GM18520 (cell line): Measurements from ENCODE around the gene BTBD9.

Source experiments
- ATAC-seq: cut with Tn5 transposase; IDR thresholded peaks from one replicate; pipeline ENCODE4 v1.9.1; 2021; ENCODE audit not compliant: unreplicated experiment

Gene BTBD9

DNA sequence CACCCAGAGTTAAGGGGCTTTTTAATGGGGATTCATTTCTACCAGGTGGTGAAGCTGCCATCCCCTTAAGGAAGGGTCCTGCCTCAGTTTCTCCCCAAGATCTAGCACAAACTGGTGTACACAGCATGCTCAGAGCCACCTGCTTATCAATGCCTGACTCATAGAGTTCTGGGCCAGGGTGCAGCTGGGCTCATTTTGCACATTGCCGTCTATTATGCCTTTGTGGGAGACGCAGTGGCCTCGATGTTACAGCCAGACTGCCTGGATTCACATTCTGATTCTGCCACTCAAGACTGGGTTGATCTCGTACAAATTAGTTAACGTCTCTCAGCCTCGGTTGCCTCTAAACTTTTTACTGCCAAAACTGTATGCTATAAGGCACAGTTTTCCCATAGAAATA, 454.5 kb downstream of the BTBD9 start:
- no peak for ATAC-seq

GRCh38 chr6:38184585-38185080, 455.1 kb downstream of the BTBD9 start:
- ATAC-seq: no peak

GRCh38 chr6:38183856-38184584, 455.7 kb downstream of the BTBD9 start:
- no peak for ATAC-seq

DNA sequence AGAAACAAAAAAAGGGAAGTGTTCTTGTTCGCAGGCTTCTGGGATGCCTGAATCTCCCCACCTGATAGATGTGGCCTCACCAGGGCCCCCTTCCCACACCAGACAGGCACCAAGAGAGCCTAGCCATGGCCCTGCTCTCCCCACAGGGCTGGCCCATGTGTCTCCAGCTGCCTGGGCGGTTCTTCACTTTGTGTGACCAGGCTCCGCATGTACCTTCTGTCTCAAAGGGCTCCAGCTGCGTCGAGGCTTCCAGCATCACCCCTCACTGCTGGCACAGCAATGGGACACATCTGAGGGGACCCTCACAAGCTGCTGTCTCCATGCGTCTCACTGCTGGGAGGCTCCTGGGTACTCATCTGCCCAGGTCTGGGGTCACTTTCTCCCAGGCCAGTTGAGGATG, 457.3 kb downstream of the BTBD9 start:
- no peak for ATAC-seq

DNA sequence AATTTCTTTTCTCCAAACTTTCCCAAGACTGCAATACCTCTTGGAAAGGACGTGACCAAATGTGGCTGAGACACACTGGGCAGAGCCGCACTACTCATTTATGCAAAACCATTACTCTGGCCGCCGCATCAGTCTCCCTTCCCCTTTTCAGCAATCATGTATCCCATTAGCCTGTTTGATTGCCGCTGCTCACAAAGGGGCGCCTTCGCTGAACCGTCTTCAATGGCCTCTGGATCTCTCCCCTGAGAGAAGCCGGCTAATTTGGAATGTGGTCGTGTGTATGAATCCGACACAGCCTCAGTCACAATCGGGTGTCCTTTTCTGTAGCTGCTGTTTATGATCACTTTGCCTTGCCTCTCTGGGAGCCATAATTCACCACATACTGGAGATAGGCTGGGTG, 459.1 kb downstream of the BTBD9 start:
- no peak for ATAC-seq

GRCh38 chr6:38179794-38180430, 459.8 kb downstream of the BTBD9 start:
- no peak for ATAC-seq

DNA sequence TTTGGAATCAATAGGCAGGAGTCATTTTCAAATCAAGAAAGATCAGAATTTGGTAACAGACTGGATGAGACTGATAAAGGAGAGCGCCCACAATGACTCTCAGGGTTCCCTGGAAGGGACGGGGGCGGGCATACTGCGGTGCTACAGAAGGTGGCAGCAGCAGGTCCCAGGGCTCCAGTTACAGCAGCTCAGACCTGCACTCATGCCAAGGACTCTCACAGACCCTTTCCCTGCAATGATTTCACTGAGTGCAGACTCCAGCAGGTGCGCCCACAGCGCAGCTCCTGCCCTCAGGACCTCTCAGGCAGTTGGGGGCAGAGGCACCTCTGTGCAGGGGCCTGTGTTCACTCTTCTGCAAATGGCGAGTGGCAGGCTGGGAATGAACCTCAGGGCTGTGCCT, 460.4 kb downstream of the BTBD9 start:
- ATAC-seq: no peak

DNA sequence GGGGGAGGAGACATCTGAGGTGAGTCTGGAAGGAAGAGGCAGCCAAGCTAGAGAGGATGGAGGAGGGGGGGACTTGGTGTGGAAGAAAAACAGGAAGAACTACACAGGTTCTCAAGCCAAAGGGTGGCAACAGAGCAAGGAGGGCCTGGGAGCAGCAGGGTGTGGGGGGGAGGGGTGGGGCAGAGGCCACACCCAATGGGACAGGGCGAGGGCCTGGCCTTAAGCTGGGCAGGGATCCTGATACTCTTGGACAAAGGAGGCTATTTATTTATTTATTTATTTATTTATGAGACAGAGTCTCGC, 461.2 kb downstream of the BTBD9 start:
- ATAC-seq: no peak

DNA sequence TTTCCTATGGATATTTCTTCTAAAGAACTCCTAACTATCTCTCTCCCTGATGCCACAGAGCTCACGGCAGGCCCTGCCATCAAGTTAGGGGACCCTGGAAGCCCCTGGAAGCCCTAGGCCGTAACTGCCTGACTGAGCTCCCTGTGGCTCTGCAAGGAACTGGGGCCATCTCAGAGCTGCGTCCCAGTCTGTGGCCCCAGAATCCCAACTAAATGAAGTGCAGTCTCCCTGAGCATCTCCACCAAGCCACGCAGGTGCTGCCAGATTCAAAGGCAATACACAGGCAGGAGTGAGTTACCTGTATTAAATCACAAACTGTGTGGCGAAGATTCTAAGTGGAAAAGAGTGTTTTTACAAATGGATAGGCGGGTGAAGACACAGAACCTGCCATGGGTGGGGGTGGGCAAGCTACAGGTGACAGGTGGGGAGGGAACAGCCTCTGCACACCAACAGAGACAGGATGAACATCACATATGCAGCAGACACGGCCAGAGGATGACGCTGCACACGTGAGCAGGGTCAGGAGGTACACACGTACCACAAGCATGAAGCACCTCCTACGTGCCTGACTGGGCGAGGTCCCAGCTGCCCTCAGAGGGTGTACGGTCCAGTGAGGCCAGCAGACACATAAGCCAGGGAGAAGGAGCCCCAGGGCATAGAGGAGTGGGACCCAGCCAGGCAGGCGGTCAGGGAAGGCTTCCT, 461.7 kb downstream of the BTBD9 start:
- no peak for ATAC-seq

GRCh38 chr6:38176797-38177751, 462.7 kb downstream of the BTBD9 start:
- ATAC-seq: no peak

GRCh38 chr6:38175786-38176185, 463.9 kb downstream of the BTBD9 start:
- ATAC-seq: no peak

DNA sequence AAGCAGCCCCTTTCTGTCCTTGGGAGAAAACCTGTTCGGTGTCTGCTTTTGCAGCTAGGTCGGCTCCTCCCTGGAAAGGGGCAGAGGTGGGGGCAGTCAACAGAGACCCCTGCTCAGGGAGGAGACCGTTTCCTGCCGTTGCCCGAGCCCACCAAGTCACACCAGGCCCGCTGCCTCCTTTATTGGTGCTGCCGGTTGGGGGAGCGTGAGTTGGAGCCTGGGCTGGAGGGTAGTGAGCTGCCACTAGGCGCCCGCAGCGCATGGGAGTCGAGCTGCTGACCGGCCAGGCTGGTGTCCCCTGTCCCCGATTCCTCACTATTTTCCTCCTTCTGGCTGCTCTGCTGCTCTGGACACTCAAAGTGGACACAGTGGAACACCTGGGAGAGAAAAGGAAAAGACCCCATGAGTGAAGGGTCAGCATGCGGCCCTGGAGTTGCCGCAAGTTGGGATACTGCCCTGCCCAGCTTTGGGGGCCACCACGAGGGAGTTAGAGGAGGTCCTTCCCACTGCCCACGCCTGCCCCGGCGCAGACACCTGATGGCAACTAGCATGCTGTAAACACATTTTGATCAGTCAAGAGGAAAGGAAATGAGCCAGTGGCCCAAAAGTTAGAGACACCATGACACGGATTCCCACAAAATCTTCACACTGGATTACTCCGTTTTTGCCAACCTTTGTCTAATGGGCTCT, 464.8 kb downstream of the BTBD9 start:
- no peak for ATAC-seq

DNA sequence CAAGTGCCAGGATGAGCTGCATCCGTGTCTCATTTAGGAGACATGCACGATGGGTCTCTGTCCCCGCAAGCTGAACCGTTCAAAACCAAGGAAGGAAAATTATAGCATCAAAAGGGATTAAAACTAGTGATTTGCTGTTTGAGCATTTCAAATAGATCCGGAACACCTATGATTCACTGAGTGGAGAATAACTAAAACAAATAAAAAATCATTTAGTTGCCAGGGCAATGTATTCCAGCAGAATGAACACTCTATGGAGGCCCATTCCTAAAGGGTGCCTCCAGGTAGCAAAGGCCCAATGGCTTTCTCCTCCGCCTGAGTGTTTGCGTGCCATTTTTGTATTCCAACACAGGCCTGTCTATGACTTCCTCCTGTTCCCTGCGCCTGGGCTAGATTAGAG, 465.4 kb downstream of the BTBD9 start:
- ATAC-seq: no peak

- no peak for ATAC-seq
Observed at GRCh38 chr6:38173909-38174308, 465.8 kb downstream of the BTBD9 start.

- ATAC-seq: no peak
Observed at GRCh38 chr6:38172739-38173410, 466.9 kb downstream of the BTBD9 start.

DNA sequence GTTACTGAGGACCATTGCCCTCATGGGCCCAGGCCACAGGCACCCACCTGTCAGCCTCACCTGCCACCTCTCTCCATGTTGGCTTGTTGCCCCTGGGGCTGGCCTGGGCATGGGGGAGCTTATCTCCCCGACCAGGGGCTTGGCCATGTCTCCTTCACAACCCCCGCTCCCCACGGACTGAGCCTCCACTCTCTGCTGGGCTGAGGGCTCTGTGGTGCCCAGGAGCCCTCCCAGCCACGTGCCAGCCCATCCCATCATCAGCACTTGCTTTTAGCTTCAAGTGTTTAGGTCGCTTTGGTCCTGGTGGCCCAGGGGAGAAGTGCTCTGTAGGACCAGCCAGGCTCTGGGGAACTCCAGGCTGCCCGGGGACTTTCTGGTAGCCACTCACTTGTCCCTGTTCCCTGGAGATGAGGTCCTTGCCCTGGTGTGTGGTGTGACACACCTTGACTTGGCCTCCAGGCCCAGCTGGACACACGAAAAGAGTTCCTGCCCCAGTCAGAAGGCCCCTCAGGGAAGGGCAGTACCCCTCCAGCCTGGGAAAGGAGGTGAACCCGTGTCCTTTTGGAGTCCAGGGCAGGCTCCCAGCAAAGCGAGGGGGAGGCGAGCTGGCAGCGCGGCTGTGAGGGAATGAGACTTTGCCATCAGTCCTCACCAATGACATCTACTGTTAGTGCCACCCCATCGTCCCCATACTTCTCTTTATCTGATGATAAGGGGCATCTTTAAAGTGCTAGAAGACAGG, 467.6 kb downstream of the BTBD9 start:
- ATAC-seq: no peak

DNA sequence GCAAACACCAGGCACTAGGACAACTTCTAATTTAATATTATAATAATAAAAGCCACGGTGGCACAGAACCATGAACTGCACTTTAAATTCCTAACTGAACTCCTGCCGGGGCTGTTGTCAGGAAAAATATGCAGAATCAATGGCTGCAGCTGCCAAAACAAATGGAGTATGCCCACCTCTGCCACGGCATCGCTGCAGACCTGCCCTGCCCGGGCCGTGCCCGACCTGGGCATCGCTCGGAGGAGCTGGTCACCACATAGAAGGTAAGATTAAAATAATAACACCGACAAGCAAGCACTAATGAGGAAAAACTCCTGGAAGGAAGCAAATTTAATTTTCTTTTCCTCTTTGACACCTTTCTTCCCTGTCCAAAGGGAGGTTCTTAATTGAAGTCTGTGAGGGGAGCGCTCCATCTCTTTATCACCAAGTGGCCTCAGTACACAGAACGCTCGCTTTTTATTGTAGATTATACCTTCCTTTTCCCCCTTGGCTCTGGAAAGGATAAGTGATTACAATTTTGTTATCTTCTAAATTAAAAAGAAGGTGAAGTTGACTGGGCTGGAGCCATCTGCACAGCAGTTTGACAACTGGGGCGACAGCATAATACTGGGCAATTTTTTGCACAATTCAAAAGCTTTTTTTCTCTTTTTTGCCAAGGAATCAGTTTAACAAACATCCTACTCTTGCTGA, 468.9 kb downstream of the BTBD9 start:
- ATAC-seq: no peak

- ATAC-seq: no peak
Observed at GRCh38 chr6:38169977-38170526, 469.7 kb downstream of the BTBD9 start.
